HepG2 (cell line): ENCODE measurements around the gene CYB5B. TPM values are rescaled to one million over a fixed set of nuclear protein-coding genes. Genes with fewer than 3 reads are reported as not detected.

Experiments used
- ATAC-seq: fragments of 200-7000 bp; cut with Tn5 transposase; 3 replicates; pipeline ENCODE4 v1.9.1; 2020; ENCODE audit warnings: mild to moderate bottlenecking, moderate library complexity
- BruUV-seq: library from RNA; stranded (reverse); fragments of 400-500 nt; replicated peaks from 2 replicates; lab custom pipeline; 2021; lab: Mats Ljungman, UMichigan
- CTCF ChIA-PET: fragments of 300-600 bp; formaldehyde crosslinking; extraction: SDS; loops from one replicate; lab custom pipeline; 2021; ENCODE audit warnings: low total read pairs, inconsistent platforms, low intra/inter-chr PET ratio; lab: Yijun Ruan, JAX
- POLR2A ChIA-PET: fragments of 350-600 bp; sonication (Branson Sonifier 250); formaldehyde crosslinking; loops from one replicate; lab custom pipeline; 2020; ENCODE audit warnings: antibody characterized with exemption, inconsistent platforms; lab: Yijun Ruan, JAX
- DNase-seq: peaks from one replicate; pipeline ENCODE4 v3.0.0-alpha.2; 2015; ENCODE audit warnings: low spot score
- FAIRE-seq: peaks from 3 replicates; lab custom pipeline; 2011; peaks lifted over from hg19 to GRCh38; lab: Jason Lieb, UNC
- H2AFZ ChIP-seq: one replicate; pipeline ENCODE4 v1.6.1; 2011; ENCODE audit warnings: low read length, inconsistent platforms
- H3K27ac ChIP-seq: fragments of 300-600 bp; 3 replicates; pipeline ENCODE4 v1.8.0; 2011; ENCODE audit warnings: mixed run types, mild to moderate bottlenecking, mixed read lengths, low read length, inconsistent platforms; ENCODE audit not compliant: insufficient read depth; ENCODE audit errors: extremely low read length
- H3K27me3 ChIP-seq, 2 experiments: fragments of 200-600 bp in 1 of 2; 2 replicates in 1 of 2; 3 replicates in 1 of 2; pipeline versions ENCODE4 v1.6.0 to v1.8.0; 2011; ENCODE audit warnings: low read length in 2 of 2, mild to moderate bottlenecking in 2 of 2, moderate library complexity in 2 of 2, inconsistent platforms in 1 of 2; ENCODE audit not compliant: insufficient read depth in 2 of 2, control insufficient read depth in 1 of 2
- H3K36me3 ChIP-seq, 2 experiments: fragments of 200-600 bp in 1 of 2; replicated peaks in 1 of 2; 2 replicates in 1 of 2; 3 replicates in 1 of 2; pipeline versions ENCODE4 v1.5.1 to v1.8.0; 2011; ENCODE audit warnings: low read length in 2 of 2, inconsistent platforms in 1 of 2; ENCODE audit not compliant: insufficient read depth in 2 of 2, control insufficient read depth in 1 of 2
- H3K4me1 ChIP-seq: 2 replicates; pipeline ENCODE4 v1.5.1; 2012; ENCODE audit warnings: low read length, inconsistent platforms; ENCODE audit not compliant: insufficient read depth
- H3K4me2 ChIP-seq: 2 replicates; pipeline ENCODE4 v1.6.0; 2011; ENCODE audit warnings: low read depth, low read length, inconsistent platforms
- H3K4me3 ChIP-seq, 3 experiments: fragments of 200-600 bp in 1 of 3; sonication (generic), shearing (Covaris generic) in 1 of 3; replicated peaks in 1 of 3; 2 replicates each; pipeline ENCODE4 v1.5.1; 2011 to 2016; ENCODE audit warnings: low read length in 3 of 3, inconsistent platforms in 2 of 3, low read depth in 2 of 3, mild to moderate bottlenecking in 2 of 3, control low read depth in 1 of 3, mixed read lengths in 1 of 3; ENCODE audit not compliant: insufficient read depth in 1 of 3
- H3K79me2 ChIP-seq: one replicate; pipeline ENCODE4 v1.6.1; 2011; ENCODE audit warnings: low read length, inconsistent platforms; ENCODE audit not compliant: insufficient read depth
- H3K9ac ChIP-seq: 2 replicates; pipeline ENCODE4 v1.6.0; 2011; ENCODE audit warnings: mild to moderate bottlenecking, low read depth, low read length, inconsistent platforms; ENCODE audit not compliant: insufficient read depth
- H3K9me3 ChIP-seq: 2 replicates; pipeline ENCODE4 v1.5.1; 2012; ENCODE audit warnings: mild to moderate bottlenecking, low read length
- H4K20me1 ChIP-seq: 2 replicates; pipeline ENCODE4 v1.6.0; 2011; ENCODE audit warnings: inconsistent platforms, mild to moderate bottlenecking, low read length, moderate library complexity; ENCODE audit not compliant: insufficient read depth
- ADNP ChIP-seq: sonication (generic); formaldehyde crosslinking; IDR thresholded peaks from 2 replicates; pipeline ENCODE4 v1.4.0; 2020; ENCODE audit warnings: missing genetic modification reagents
- EHMT2 ChIP-seq: fragments of 200-600 bp; sonication (generic); IDR thresholded peaks from 2 replicates; pipeline ENCODE4 v1.7.0; 2017; ENCODE audit warnings: antibody characterized with exemption, low read depth, low read length, borderline replicate concordance
- RBM22 ChIP-seq: fragments of 200-400 bp; formaldehyde crosslinking; optimal IDR thresholded peaks from 2 replicates; pipeline ENCODE3; 2017; ENCODE audit warnings: mild to moderate bottlenecking, low read length, moderate library complexity
- SMAD1 ChIP-seq: sonication (generic); formaldehyde crosslinking; IDR thresholded peaks from 2 replicates; pipeline ENCODE4 v1.4.0; 2020; ENCODE audit warnings: missing genetic modification reagents, low read depth, mild to moderate bottlenecking, borderline replicate concordance
- ZBTB7A ChIP-seq: sonication (generic); formaldehyde crosslinking; IDR thresholded peaks from 2 replicates; pipeline ENCODE4 v1.8.0; 2022; ENCODE audit warnings: mild to moderate bottlenecking, missing genetic modification reagents
- ZNF605 ChIP-seq: sonication (generic); formaldehyde crosslinking; IDR thresholded peaks from 2 replicates; pipeline ENCODE4 v1.8.0; 2022; ENCODE audit warnings: mild to moderate bottlenecking, missing genetic modification reagents
- WGBS: methylation state at CpG from one replicate; pipeline ENCODE4 v1.1.6; 2017; ENCODE audit warnings: low lambda C conversion rate; 5-methylcytosine and 5-hydroxymethylcytosine counted together
- in situ Hi-C: cut with HindIII; loops from 2 replicates; pipeline ENCODE4 v1.10.0; 2017; ENCODE audit warnings: low pct_unique_long_range_greater_than_20kb; ENCODE audit not compliant: extremely low pct_ligation_motif_present
- intact Hi-C: fragments of 100-400 bp; cut with micrococcal nuclease; formaldehyde crosslinking; loops from one replicate; pipeline ENCODE4 v1.10.0; 2022; ENCODE audit not compliant: unreplicated experiment
- polyA plus RNA-seq, 8 experiments: library from polyadenylated mRNA; depleted of rRNA in 3 of 8; stranded (reverse) in 7 of 8; unstranded in 1 of 8; fragments of >200 nt; fragmentation: Illumina TruSeq in 4 of 8; extraction: Trizol in 4 of 8; gene quantifications; 2 replicates each; pipeline versions ENCODE4 v1.2.1 to v1.2.3, GENCODE V29; 2011 to 2016; ENCODE audit warnings: low read depth in 4 of 8, missing spikeins in 1 of 8, mixed read lengths in 1 of 8; ENCODE audit not compliant: insufficient read depth in 1 of 8
- total RNA-seq, 5 experiments: library from RNA; depleted of rRNA; stranded (reverse); fragments of >200 nt; fragmentation: Illumina TruSeq; extraction: Trizol; gene quantifications; 2 replicates each; pipeline ENCODE4 v1.2.3, GENCODE V29; 2016; ENCODE audit warnings: low read depth in 1 of 5
- TF ChIP-seq, protein P1 (sequence below): IDR thresholded peaks from 2 replicates; pipeline ENCODE4 v1.6.1; 2016; ENCODE audit warnings: low read depth, missing genetic modification reagents, missing compliant biosample characterization

Gene CYB5B
- total and polyA plus RNA-seq, 2 of the 13 experiments (the other 11 are each of a cell fraction or from before 2014, with no cell fraction given), result 234 to 432 TPM

DNA sequence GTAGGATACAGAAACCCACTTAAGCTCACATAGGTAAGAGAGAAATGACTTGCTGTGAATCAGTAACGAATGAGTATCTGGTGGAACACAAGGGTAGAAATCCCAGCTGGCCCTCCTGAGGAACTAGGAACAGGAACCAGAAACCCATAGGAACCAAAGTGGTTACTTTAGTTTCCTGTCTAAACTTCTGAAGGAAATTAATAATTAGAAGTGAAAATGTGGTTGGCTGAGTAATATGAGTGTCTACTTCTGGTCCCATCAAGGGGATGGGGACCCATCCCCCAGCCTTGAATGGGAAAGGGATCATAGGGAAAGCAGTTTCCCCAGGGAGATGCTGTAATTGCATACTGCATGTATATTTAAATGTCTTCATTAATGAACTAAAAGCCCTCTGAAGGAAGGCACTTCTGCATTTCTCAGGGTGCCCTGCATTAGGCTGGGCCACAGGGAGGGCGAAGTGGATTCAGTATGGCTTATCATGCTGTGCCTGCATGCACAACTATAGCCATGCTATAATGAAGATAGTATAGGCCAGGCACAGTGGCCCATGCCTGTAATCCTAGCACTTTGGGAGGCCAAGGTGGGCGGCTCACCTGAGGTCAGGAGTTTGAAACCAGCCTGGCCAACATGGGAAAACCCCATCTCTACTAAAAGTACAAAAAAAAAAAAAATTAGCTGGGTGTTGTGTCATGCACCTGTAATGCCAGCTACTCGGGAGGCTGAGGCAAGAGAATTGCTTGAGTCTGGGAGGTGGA is 45.6 kb downstream of the CYB5B start:
- no peak overlapping the region for H3K27ac ChIP-seq
- H2AFZ ChIP-seq, result no peak overlapping the region
- in situ Hi-C loops (loop anchor here (5.0 kb wide), 1 partner anchor 73 kb away; no protein-coding TSS in a partner anchor), intact Hi-C loops (no loop called here)
- no peak overlapping the region for H3K9ac ChIP-seq
- peak; percentile 29 for TF ChIP-seq RBM22
- peak; percentile 42; the same call in 1 of the 2 replicates for TF ChIP-seq ZBTB7A (CRISPR knock-in tag)
- TF ChIP-seq ZNF605 (CRISPR knock-in tag), result no peak
- H3K79me2 ChIP-seq, result no peaks in the 10 kb centered on the region
- DNase-seq (no peak), FAIRE-seq (no peak), ATAC-seq (peak; percentile 16; the same call in 1 of the 3 replicates)
- no TSS peak for BruUV-seq
- H3K9me3 ChIP-seq, result no peaks in the 10 kb centered on the region
- no peaks in the 10 kb centered on the region for H4K20me1 ChIP-seq
- peaks cover 63% of the 10 kb centered on the region for H3K4me1 ChIP-seq
- H3K4me3 ChIP-seq, result no peak overlapping the region
- WGBS, result 96% methylated on average over 4 of the region's 4 CpGs
- CTCF ChIA-PET, result no interaction called here
- no peaks in the 10 kb centered on the region for H3K36me3 ChIP-seq
- POLR2A ChIA-PET, result interaction anchor here (0.8 to 1.1 kb wide), 2 partner anchors 66 to 74 kb away, joined by 3 to 4 read pairs; no protein-coding TSS in a partner anchor
- no peak overlapping the region for H3K4me2 ChIP-seq
- no peaks in the 10 kb centered on the region for H3K27me3 ChIP-seq

- BruUV-seq, result no TSS peak
- peak; percentile 28 for DNase-seq
- 100% methylated on average over 1 of the region's 1 CpG for WGBS
- intact Hi-C loops, result no loop called here
- Histone ChIP-seq H3K27me3 (no peaks in the 10 kb centered on the region), H3K4me3 (no peak overlapping the region)
- no peak for TF ChIP-seq EHMT2
- no peak for TF ChIP-seq ADNP
- TF ChIP-seq, protein P1, sequence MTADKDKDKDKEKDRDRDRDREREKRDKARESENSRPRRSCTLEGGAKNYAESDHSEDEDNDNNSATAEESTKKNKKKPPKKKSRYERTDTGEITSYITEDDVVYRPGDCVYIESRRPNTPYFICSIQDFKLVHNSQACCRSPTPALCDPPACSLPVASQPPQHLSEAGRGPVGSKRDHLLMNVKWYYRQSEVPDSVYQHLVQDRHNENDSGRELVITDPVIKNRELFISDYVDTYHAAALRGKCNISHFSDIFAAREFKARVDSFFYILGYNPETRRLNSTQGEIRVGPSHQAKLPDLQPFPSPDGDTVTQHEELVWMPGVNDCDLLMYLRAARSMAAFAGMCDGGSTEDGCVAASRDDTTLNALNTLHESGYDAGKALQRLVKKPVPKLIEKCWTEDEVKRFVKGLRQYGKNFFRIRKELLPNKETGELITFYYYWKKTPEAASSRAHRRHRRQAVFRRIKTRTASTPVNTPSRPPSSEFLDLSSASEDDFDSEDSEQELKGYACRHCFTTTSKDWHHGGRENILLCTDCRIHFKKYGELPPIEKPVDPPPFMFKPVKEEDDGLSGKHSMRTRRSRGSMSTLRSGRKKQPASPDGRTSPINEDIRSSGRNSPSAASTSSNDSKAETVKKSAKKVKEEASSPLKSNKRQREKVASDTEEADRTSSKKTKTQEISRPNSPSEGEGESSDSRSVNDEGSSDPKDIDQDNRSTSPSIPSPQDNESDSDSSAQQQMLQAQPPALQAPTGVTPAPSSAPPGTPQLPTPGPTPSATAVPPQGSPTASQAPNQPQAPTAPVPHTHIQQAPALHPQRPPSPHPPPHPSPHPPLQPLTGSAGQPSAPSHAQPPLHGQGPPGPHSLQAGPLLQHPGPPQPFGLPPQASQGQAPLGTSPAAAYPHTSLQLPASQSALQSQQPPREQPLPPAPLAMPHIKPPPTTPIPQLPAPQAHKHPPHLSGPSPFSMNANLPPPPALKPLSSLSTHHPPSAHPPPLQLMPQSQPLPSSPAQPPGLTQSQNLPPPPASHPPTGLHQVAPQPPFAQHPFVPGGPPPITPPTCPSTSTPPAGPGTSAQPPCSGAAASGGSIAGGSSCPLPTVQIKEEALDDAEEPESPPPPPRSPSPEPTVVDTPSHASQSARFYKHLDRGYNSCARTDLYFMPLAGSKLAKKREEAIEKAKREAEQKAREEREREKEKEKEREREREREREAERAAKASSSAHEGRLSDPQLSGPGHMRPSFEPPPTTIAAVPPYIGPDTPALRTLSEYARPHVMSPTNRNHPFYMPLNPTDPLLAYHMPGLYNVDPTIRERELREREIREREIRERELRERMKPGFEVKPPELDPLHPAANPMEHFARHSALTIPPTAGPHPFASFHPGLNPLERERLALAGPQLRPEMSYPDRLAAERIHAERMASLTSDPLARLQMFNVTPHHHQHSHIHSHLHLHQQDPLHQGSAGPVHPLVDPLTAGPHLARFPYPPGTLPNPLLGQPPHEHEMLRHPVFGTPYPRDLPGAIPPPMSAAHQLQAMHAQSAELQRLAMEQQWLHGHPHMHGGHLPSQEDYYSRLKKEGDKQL, result no peak
- TF ChIP-seq SMAD1, result no peak
- TF ChIP-seq, all 625 proteins: peak for 0
- no peak overlapping the region for H3K9ac ChIP-seq
- H2AFZ ChIP-seq, result no peak overlapping the region
- H4K20me1 ChIP-seq, result no peaks in the 10 kb centered on the region
- POLR2A ChIA-PET, result no interaction called here
- H3K27ac ChIP-seq, result no peak overlapping the region
- no peak overlapping the region for H3K4me2 ChIP-seq
- peaks cover 52% of the 10 kb centered on the region for H3K4me1 ChIP-seq
- no peaks in the 10 kb centered on the region for H3K9me3 ChIP-seq
- no peaks in the 10 kb centered on the region for H3K79me2 ChIP-seq
- FAIRE-seq (no peak), ATAC-seq (peak; percentile 18)
- in situ Hi-C loops, result no loop called here
- H3K36me3 ChIP-seq, result no peaks in the 10 kb centered on the region
- CTCF ChIA-PET, result no interaction called here
Measured at GRCh38 chr16:69471121-69471520, 46.7 kb downstream of the CYB5B start.
